ENCODE data around the gene ST6GALNAC6. TPM values are rescaled to one million over a fixed set of nuclear protein-coding genes. Genes with fewer than 3 reads are reported as not detected.

Gene ST6GALNAC6
- total and polyA plus RNA-seq, 10 of the 15 experiments (the other 5 are each of a cell fraction or from before 2014, with no cell fraction given), result 0.40 to 27.0 (median 16.8) TPM

GRCh38 chr9:127916720-127917581 lies 17.5 kb upstream of the ST6GALNAC6 start, which contains the start of gene ST6GALNAC4:
Gene ST6GALNAC4 (minus strand): TSS chr9:127917041. CDS start chr9:127916419, 622 bp downstream.
- no peaks in the 10 kb centered on the region for H4K20me1 ChIP-seq (ENCODE audit: control insufficient read depth, insufficient read depth)
- peaks cover 30% of the 10 kb centered on the region for H3K79me2 ChIP-seq (ENCODE audit: control insufficient read depth, insufficient read depth, low read length)
- in situ Hi-C loops (cut with MboI) (loop anchor here (5.0 kb wide), 1 partner anchor 325 kb away; no protein-coding TSS in a partner anchor), intact Hi-C loops (cut with micrococcal nuclease; ENCODE audit: unreplicated experiment) (loop anchor here (5.0 kb wide), 3 partner anchors 35 to 200 kb away; partner anchors contain the start of genes FPGS, PTRH1 and TTC16)
- DNase-seq (ENCODE audit: low read depth, low spot score), result no peak
- peak; percentile 72 for FAIRE-seq
- peak within 1 kb of the TSS; percentile 95 for H3K4me3 ChIP-seq
- peak within 1 kb of the TSS; percentile 74 for H2AFZ ChIP-seq (ENCODE audit: control insufficient read depth, low read depth, low read length)
- peaks cover 38% of the 10 kb centered on the region for H3K4me1 ChIP-seq (ENCODE audit: control insufficient read depth, insufficient read depth, low read length)
- no peaks in the 10 kb centered on the region for H3K9me3 ChIP-seq (replicated peaks; ENCODE audit: control insufficient read depth, insufficient read depth, low read length)
- H3K27me3 ChIP-seq (replicated peaks in 1 of 2; ENCODE audit: control insufficient read depth in 2 of 2, insufficient read depth in 2 of 2, low read length in 1 of 2), result no peaks in the 10 kb centered on the region
- under 1% methylated on average over 55 of the region's 71 CpGs for WGBS (ENCODE audit: insufficient coverage, insufficient replicate concordance, low lambda C conversion rate, missing lambda C conversion rate)
- SMC1A ChIA-PET (ENCODE audit: uncharacterized antibody, unreplicated experiment), result interaction anchor here (0.8 to 5.8 kb wide), 8 partner anchors 12 to 182 kb away, joined by 3 to 37 read pairs (median 6); partner anchors contain the start of genes ST6GALNAC6 and TOR2A
- H3K9ac ChIP-seq (ENCODE audit: control insufficient read depth, insufficient read depth, low read length), result peak within 1 kb of the TSS; percentile 97
- ATAC-seq, result peak; percentile 85
- peaks cover 5 to 6% of the 10 kb centered on the region in 2 experiments; a peak in 2 of 4 replicates for H3K36me3 ChIP-seq (ENCODE audit: control insufficient read depth in 2 of 2, insufficient read depth in 2 of 2, low read length in 1 of 2)
- H3K27ac ChIP-seq (ENCODE audit: control insufficient read depth, insufficient read depth), result peak within 1 kb of the TSS; percentile 98
- H3K4me2 ChIP-seq (ENCODE audit: control insufficient read depth, insufficient read depth), result peak within 1 kb of the TSS; percentile 98
- POLR2A ChIA-PET, result interaction anchor here (0.5 to 6.9 kb wide), 18 partner anchors 13 to 372 kb away, joined by 3 to 166 read pairs (median 4); partner anchors contain the start of genes CDK9, FPGS, PIP5KL1 and SH2D3C
- RAD21 ChIA-PET (ENCODE audit: unreplicated experiment), result interaction anchor here (0.6 to 8.2 kb wide), 28 partner anchors 13 to 976 kb away, joined by 3 to 92 read pairs (median 4); partner anchors contain the start of genes CDK9, FPGS, PIP5KL1 and SH2D3C
- CTCF ChIA-PET, result interaction anchor here (0.9 to 9.9 kb wide), 12 partner anchors 11 to 182 kb away, joined by 3 to 91 read pairs (median 8); partner anchors contain the start of genes CDK9 and TOR2A
- no TSS peak for BruUV-seq (replicated peaks)
- TF ChIP-seq YBX1 (IDR thresholded peaks at IDR 0.05) (no peak), EZH2 (IDR thresholded peaks at IDR 0.05; ENCODE audit: borderline replicate concordance, control insufficient read depth, low read depth, low read length) (no peak), NR2F1 (conservative IDR thresholded peaks at IDR 0.05) (0 out of 2 replicates have a peak, but pooled peaks have one; percentile 15), CHD4 (IDR thresholded peaks at IDR 0.05) (no peak), SRF (IDR thresholded peaks at IDR 0.05; ENCODE audit: low read depth in 2 of 2, low read length in 2 of 2) (no peak), POLR2AphosphoS5 (IDR thresholded peaks at IDR 0.05; ENCODE audit: low read length) (peak; percentile 37; the same call in 1 of the 2 replicates), NFXL1 (IDR thresholded peaks at IDR 0.05; ENCODE audit: borderline replicate concordance) (no peak), EED (IDR thresholded peaks at IDR 0.05; ENCODE audit: low read depth) (no peak), TAF1 (IDR thresholded peaks at IDR 0.05; ENCODE audit: borderline replicate concordance, low read depth, low read length) (peak; percentile 69; the same call in 1 of the 2 replicates), IKZF1 (conservative IDR thresholded peaks at IDR 0.05) (peak; percentile 47), CREB1 (IDR thresholded peaks at IDR 0.05; ENCODE audit: low read depth) (peak; percentile 17; the same call in 1 of the 2 replicates), ZNF217 (IDR thresholded peaks at IDR 0.05) (no peak), ZSCAN29 (IDR thresholded peaks at IDR 0.05) (no peak), ETV6 (conservative IDR thresholded peaks at IDR 0.05 in 1 of 2, IDR thresholded peaks at IDR 0.05 in 1 of 2; ENCODE audit: borderline replicate concordance in 1 of 2, low read depth in 1 of 2) (no peak), STAT3 (IDR thresholded peaks at IDR 0.05; ENCODE audit: low read depth, low read length) (no peak), ZNF24 (IDR thresholded peaks at IDR 0.05) (no peak), PAX5 (IDR thresholded peaks at IDR 0.05; ENCODE audit: borderline replicate concordance, low read depth, low read length) (no peak), PAX8 (IDR thresholded peaks at IDR 0.05) (no peak)
- TF ChIP-seq, protein P1, sequence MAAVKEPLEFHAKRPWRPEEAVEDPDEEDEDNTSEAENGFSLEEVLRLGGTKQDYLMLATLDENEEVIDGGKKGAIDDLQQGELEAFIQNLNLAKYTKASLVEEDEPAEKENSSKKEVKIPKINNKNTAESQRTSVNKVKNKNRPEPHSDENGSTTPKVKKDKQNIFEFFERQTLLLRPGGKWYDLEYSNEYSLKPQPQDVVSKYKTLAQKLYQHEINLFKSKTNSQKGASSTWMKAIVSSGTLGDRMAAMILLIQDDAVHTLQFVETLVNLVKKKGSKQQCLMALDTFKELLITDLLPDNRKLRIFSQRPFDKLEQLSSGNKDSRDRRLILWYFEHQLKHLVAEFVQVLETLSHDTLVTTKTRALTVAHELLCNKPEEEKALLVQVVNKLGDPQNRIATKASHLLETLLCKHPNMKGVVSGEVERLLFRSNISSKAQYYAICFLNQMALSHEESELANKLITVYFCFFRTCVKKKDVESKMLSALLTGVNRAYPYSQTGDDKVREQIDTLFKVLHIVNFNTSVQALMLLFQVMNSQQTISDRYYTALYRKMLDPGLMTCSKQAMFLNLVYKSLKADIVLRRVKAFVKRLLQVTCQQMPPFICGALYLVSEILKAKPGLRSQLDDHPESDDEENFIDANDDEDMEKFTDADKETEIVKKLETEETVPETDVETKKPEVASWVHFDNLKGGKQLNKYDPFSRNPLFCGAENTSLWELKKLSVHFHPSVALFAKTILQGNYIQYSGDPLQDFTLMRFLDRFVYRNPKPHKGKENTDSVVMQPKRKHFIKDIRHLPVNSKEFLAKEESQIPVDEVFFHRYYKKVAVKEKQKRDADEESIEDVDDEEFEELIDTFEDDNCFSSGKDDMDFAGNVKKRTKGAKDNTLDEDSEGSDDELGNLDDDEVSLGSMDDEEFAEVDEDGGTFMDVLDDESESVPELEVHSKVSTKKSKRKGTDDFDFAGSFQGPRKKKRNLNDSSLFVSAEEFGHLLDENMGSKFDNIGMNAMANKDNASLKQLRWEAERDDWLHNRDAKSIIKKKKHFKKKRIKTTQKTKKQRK (IDR thresholded peaks at IDR 0.05; ENCODE audit: low read depth, low read length), result no peak
- TF ChIP-seq, protein P2, sequence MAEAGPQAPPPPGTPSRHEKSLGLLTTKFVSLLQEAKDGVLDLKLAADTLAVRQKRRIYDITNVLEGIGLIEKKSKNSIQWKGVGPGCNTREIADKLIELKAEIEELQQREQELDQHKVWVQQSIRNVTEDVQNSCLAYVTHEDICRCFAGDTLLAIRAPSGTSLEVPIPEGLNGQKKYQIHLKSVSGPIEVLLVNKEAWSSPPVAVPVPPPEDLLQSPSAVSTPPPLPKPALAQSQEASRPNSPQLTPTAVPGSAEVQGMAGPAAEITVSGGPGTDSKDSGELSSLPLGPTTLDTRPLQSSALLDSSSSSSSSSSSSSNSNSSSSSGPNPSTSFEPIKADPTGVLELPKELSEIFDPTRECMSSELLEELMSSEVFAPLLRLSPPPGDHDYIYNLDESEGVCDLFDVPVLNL (IDR thresholded peaks at IDR 0.05; ENCODE audit: low read depth, low read length), result no peak

Measured in GM12878 (cell line).